Hematopoietic multipotent progenitor cell treated with erythropoietin and hydrocortisone succinate and interleukin-3 and kit ligand, for 4 days (in vitro differentiated cells): ENCODE data around the gene PTPRM.

Experiments
- DNase-seq: peaks from one replicate; pipeline ENCODE4 v3.0.0-alpha.2; 2015

Gene PTPRM

GRCh38 chr18:8386669-8387380, 819.7 kb downstream of the PTPRM start:
- DNase-seq: no peak

- DNase-seq: peak; percentile 76
Observed at GRCh38 chr18:8389391-8390340, 822.5 kb downstream of the PTPRM start.

GRCh38 chr18:8391068-8391467, 824.0 kb downstream of the PTPRM start:
- no peak for DNase-seq

- no peak for DNase-seq
Observed at GRCh38 chr18:8396254-8396653, 829.1 kb downstream of the PTPRM start.

GRCh38 chr18:8397034-8397433, 829.9 kb downstream of the PTPRM start:
- no peak for DNase-seq

GRCh38 chr18:8399138-8399537, 832.0 kb downstream of the PTPRM start:
- DNase-seq: no peak

- DNase-seq: no peak
Observed at GRCh38 chr18:8400193-8400752, 833.2 kb downstream of the PTPRM start.

- DNase-seq: no peak
Observed at GRCh38 chr18:8400825-8401224, 833.7 kb downstream of the PTPRM start.

GRCh38 chr18:8401606-8402005, 834.5 kb downstream of the PTPRM start:
- no peak for DNase-seq

- DNase-seq: no peak
Observed at GRCh38 chr18:8402237-8402636, 835.1 kb downstream of the PTPRM start.

- DNase-seq: no peak
Observed at GRCh38 chr18:8403713-8404112, 836.6 kb downstream of the PTPRM start.

- no peak for DNase-seq
Observed at GRCh38 chr18:8406186-8406867, 839.2 kb downstream of the PTPRM start.

GRCh38 chr18:8406868-8407250, 839.7 kb downstream of the PTPRM start:
- no peak for DNase-seq

GRCh38 chr18:8409151-8409550, 842.0 kb downstream of the PTPRM start:
- no peak for DNase-seq

- no peak for DNase-seq
Observed at GRCh38 chr18:8411492-8411891, 844.4 kb downstream of the PTPRM start.

GRCh38 chr18:8412117-8412516, 845.0 kb downstream of the PTPRM start:
- DNase-seq: no peak

- no peak for DNase-seq
Observed at GRCh38 chr18:8413189-8413588, 846.1 kb downstream of the PTPRM start.

GRCh38 chr18:8413751-8414150, 846.6 kb downstream of the PTPRM start:
- DNase-seq: no peak

- DNase-seq: no peak
Observed at GRCh38 chr18:8416212-8417019, 849.3 kb downstream of the PTPRM start.

- DNase-seq: no peak
Observed at GRCh38 chr18:8422391-8422790, 855.3 kb downstream of the PTPRM start.

- DNase-seq: no peak
Observed at GRCh38 chr18:8423051-8423557, 856.0 kb downstream of the PTPRM start.

GRCh38 chr18:8424481-8424880, 857.4 kb downstream of the PTPRM start:
- DNase-seq: peak; percentile 7
